COLO668 (cell line): ENCODE data around the gene SLC9C1.

Experiments
- DNase-seq: peaks from one replicate; lab custom pipeline; 2025; ENCODE audit not compliant: unreplicated experiment; lab: John Stamatoyannopoulos, UW

The SLC9C1 gene

GRCh38 chr3:112293368-112294321 is at the start of gene SLC9C1:
SLC9C1 (minus strand) TSS chr3:112294216; CDS start chr3:112286791, 7,425 bp downstream.
- DNase-seq: peak; percentile 16

GRCh38 chr3:112341386-112341785 is 47.4 kb upstream of the SLC9C1 start:
- DNase-seq: no peak

GRCh38 chr3:112339609-112340008 is 45.6 kb upstream of the SLC9C1 start:
- no peak for DNase-seq

DNA sequence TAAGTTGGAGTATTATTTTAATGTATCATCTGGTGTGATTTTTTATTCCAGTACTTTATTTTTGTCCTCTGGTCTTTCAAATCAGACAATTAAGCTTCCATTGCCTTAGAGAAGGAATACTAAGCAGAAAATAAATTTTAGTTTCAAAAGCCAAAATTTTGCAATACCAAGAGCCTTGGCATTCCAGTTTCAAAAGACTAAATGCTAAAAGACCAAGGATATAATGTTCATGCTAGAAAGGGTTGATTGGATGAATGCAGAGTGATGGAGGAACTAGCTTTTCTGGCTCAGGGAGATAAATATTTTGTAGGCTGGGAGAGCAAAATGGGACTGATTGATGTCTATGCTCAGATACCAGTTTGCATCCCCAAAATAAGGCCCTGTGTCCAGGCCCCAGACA is 45.1 kb upstream of the SLC9C1 start:
- DNase-seq: no peak

GRCh38 chr3:112338727-112339056 is 44.7 kb upstream of the SLC9C1 start:
- no peak for DNase-seq

GRCh38 chr3:112338021-112338726 is 44.2 kb upstream of the SLC9C1 start:
- DNase-seq: no peak

DNA sequence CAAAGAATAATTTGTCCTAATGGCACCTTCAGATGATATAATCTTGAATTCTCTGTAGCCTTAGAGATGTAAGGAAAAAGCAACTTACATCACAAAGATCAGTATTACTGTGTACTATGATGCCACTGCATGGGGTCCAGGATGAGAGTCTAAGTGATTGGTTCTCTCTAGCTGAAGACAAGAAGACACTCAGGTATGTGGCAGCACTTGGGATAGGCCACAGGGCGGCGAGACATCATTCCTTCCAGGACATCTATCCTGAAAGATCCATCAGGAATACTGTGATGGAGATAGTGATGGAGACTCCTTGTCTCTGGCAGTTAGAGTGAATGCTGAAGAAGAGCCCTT is 41.4 kb upstream of the SLC9C1 start:
- DNase-seq: no peak

DNA sequence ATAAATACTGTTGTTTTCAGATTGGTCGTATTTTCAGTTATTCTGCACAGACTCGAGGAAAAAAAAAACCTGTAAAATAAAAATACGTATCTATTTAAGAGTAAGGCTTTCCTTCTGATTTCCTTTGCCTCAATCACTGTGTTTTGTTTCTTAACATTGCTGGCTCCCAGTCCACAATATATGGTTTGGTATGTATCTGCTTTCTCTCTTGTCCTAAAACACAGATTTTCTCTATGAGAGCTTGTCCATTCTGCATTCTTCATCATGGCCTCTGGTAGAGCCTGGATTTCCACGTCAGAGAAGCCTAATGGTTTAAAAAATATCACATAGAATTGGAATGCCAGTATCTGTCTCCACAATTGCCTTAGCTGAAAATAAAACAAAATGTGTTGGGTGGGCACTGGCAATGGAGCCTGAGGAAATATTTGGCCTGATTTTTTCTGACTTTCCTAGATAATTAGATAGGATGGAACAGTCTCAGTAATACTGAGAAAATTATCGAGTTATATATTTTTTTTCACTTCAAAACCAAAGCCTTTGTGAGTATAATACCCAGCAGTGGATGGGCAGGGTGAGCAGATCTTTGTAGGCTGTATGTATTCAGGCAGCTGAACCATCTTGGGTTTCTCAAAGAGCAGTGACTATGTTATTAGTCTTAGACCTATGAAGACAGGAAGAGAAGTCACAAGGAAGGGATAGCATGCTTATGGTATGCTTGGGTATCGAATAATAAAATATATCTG is 40.8 kb upstream of the SLC9C1 start:
- no peak for DNase-seq

GRCh38 chr3:112333381-112334317 is 39.6 kb upstream of the SLC9C1 start:
- no peak for DNase-seq

- peak; percentile 56 for DNase-seq
Observed at GRCh38 chr3:112333002-112333380, 39.0 kb upstream of the SLC9C1 start, which contains the start of gene CD200. CD200 (plus strand) TSS chr3:112333156; CDS start chr3:112333213, 57 bp downstream.

GRCh38 chr3:112331851-112332250 is 37.8 kb upstream of the SLC9C1 start:
- DNase-seq: no peak

GRCh38 chr3:112327371-112327951 is 33.4 kb upstream of the SLC9C1 start:
- no peak for DNase-seq

- no peak for DNase-seq
Observed at GRCh38 chr3:112321867-112322652, 28.0 kb upstream of the SLC9C1 start.

GRCh38 chr3:112320691-112321090 is 26.7 kb upstream of the SLC9C1 start:
- no peak for DNase-seq

- no peak for DNase-seq
Observed at GRCh38 chr3:112319516-112320276, 25.7 kb upstream of the SLC9C1 start.

GRCh38 chr3:112315791-112316190 is 21.8 kb upstream of the SLC9C1 start:
- DNase-seq: no peak

GRCh38 chr3:112314649-112315048 is 20.6 kb upstream of the SLC9C1 start:
- DNase-seq: no peak

DNA sequence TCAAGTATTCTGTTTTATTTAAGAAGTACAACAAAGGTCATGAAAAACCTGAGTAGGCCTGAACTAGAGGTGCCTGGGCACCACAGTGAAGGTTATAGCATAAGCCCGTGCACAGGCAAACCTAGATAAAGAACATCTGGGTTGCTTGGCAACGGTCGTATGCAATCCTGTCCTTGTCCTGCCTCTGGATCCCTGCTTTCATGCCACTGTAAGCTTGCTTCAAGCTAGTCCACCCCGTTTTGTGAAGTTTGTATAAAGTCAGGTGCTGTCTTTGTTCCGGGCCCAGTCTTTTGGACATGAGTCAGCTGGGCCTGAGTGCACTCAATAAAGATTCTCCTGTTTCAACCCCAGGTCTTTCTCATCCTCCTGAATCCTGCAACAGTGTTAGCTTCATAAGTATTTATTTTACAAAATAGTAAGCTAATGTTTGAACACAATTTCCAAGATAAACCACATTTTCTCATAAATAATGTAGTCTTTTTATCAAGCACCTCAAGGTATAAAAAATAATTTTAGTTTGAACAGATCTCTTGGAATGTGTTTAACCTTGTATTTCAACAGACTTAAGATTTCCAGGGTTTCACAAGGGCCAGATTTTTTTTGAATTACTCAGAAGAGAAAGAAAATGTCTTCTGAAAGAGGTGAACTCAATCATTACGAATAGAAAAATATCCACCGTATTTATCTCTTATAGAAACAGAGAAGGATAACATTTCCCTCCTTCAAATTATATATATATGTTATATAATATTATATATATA is 14.3 kb upstream of the SLC9C1 start:
- peak; percentile 39 for DNase-seq
